Neural cell (in vitro differentiated cells): ENCODE data around the gene USP34.

ENCODE experiments used
- EP300 ChIP-seq: fragments of 450-650 bp; conservative IDR thresholded peaks from 2 replicates; pipeline ENCODE4 v1.6.1; 2014; ENCODE audit warnings: antibody characterized with exemption, mild to moderate bottlenecking, moderate library complexity; ENCODE audit not compliant: poor library complexity, severe bottlenecking
- EZH2 ChIP-seq: fragments of 200-600, 300-800 bp; shearing (Covaris generic), sonication (generic); IDR thresholded peaks from 2 replicates; pipeline ENCODE4 v1.6.1; 2014; ENCODE audit warnings: antibody characterized with exemption, low read length, borderline replicate concordance, mild to moderate bottlenecking; ENCODE audit not compliant: insufficient read depth, poor library complexity, severe bottlenecking
- POLR2AphosphoS5 ChIP-seq: IDR thresholded peaks from 2 replicates; pipeline ENCODE4 v1.6.1; 2012
- RAD21 ChIP-seq: fragments of 450-650 bp; conservative IDR thresholded peaks from 2 replicates; pipeline ENCODE4 v1.6.1; 2014; ENCODE audit warnings: antibody characterized with exemption, mild to moderate bottlenecking, moderate library complexity
- REST ChIP-seq: IDR thresholded peaks from 2 replicates; pipeline ENCODE4 v1.6.1; 2012; ENCODE audit warnings: borderline replicate concordance
- SMC3 ChIP-seq: fragments of 450-650 bp; conservative IDR thresholded peaks from 2 replicates; pipeline ENCODE4 v1.6.1; 2014; ENCODE audit warnings: antibody characterized with exemption, mild to moderate bottlenecking, moderate library complexity; ENCODE audit not compliant: poor library complexity
- TAF1 ChIP-seq: IDR thresholded peaks from 2 replicates; pipeline ENCODE4 v1.6.1; 2012; ENCODE audit warnings: low read depth
- TF ChIP-seq, protein P1 (sequence below): fragments of 450-650 bp; IDR thresholded peaks from 2 replicates; pipeline ENCODE4 v1.5.1; 2014; ENCODE audit warnings: antibody characterized with exemption, mild to moderate bottlenecking, moderate library complexity; ENCODE audit not compliant: poor library complexity, severe bottlenecking

DNA sequence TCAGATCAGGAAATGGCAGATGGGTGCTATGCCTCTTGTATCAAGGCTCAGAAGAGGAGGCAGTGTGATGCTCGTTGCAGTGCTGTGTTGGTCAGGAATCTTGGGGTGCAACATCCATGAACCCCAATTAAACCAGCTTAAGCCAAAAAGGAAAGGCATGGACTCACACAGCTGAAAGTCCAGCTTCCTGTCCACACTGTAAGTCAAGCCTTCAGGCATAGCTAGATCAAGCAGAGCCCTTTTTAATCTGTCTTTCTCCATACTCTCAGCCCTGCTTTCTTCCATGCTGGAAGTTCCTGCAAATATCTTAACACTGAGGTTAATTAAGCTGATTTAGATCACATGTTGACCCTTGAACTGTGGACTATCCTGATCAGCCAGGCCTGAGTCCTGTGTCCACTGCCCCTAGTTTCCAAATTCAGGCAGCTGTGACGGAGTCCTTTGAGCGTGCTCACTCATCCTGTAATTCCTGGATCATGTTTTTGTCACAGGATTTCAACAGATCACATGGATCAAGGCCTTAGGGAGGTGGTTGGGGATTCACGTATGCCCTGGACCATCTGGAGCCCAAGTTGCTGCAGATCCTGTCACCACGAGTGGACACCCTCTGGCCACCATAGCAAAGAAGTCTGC is 313.4 kb downstream of the USP34 start:
- TF ChIP-seq SMC3 (no peak), EZH2 (no peak), RAD21 (no peak), POLR2AphosphoS5 (no peak), TAF1 (no peak), REST (no peak), EP300 (no peak)
- TF ChIP-seq, protein P1, sequence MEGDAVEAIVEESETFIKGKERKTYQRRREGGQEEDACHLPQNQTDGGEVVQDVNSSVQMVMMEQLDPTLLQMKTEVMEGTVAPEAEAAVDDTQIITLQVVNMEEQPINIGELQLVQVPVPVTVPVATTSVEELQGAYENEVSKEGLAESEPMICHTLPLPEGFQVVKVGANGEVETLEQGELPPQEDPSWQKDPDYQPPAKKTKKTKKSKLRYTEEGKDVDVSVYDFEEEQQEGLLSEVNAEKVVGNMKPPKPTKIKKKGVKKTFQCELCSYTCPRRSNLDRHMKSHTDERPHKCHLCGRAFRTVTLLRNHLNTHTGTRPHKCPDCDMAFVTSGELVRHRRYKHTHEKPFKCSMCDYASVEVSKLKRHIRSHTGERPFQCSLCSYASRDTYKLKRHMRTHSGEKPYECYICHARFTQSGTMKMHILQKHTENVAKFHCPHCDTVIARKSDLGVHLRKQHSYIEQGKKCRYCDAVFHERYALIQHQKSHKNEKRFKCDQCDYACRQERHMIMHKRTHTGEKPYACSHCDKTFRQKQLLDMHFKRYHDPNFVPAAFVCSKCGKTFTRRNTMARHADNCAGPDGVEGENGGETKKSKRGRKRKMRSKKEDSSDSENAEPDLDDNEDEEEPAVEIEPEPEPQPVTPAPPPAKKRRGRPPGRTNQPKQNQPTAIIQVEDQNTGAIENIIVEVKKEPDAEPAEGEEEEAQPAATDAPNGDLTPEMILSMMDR, result no peak
